ENCODE data around the gene TBC1D2. TPM values are rescaled to one million over a fixed set of nuclear protein-coding genes. Genes with fewer than 3 reads are reported as not detected.

TBC1D2 gene
- total and polyA plus RNA-seq, 2 of the 13 experiments (the other 11 are each of a cell fraction or from before 2014, with no cell fraction given), result 2.0 to 2.8 TPM

GRCh38 chr9:98253565-98253964 lies 1.9 kb downstream of the TBC1D2 start:
- no peaks in the 10 kb centered on the region; a peak in 1 of 5 replicates for H3K36me3 ChIP-seq (replicated peaks in 1 of 2; ENCODE audit: control insufficient read depth in 1 of 2, insufficient read depth in 2 of 2, low read length in 2 of 2)
- ChIA-PET POLR2A (interaction anchor here (5.0 kb wide), 1 partner anchor 25 kb away, joined by 71 read pairs; no protein-coding TSS in a partner anchor), CTCF (ENCODE audit: low intra/inter-chr PET ratio, low total read pairs) (no interaction called here)
- no peaks in the 10 kb centered on the region; a peak in 1 of 5 replicates for H3K27me3 ChIP-seq (ENCODE audit: control insufficient read depth in 1 of 2, insufficient read depth in 2 of 2, low read length in 2 of 2)
- in situ Hi-C loops (cut with HindIII; ENCODE audit: extremely low pct_ligation_motif_present, low pct_unique_long_range_greater_than_20kb), result no loop called here
- intact Hi-C loops (cut with micrococcal nuclease; ENCODE audit: unreplicated experiment), result no loop called here
- no peaks in the 10 kb centered on the region for H3K9me3 ChIP-seq (ENCODE audit: low read length)
- DNase-seq (ENCODE audit: low spot score) (no peak), ATAC-seq (no peak), FAIRE-seq (no peak)
- no peaks in the 10 kb centered on the region for H4K20me1 ChIP-seq (ENCODE audit: insufficient read depth, low read length)
- no peak overlapping the region for H3K4me3 ChIP-seq (replicated peaks in 1 of 3; ENCODE audit: insufficient read depth in 1 of 3, low read depth in 2 of 3, low read length in 3 of 3)
- no peak overlapping the region for H3K27ac ChIP-seq (ENCODE audit: extremely low read length, insufficient read depth, low read length)
- no TSS peak for BruUV-seq (replicated peaks)
- peaks cover 18% of the 10 kb centered on the region for H3K4me1 ChIP-seq (ENCODE audit: insufficient read depth, low read length)
- H3K79me2 ChIP-seq (ENCODE audit: insufficient read depth, low read length), result no peaks in the 10 kb centered on the region
- H3K4me2 ChIP-seq (ENCODE audit: low read depth, low read length), result no peak overlapping the region
- H3K9ac ChIP-seq (ENCODE audit: insufficient read depth, low read depth, low read length), result no peak overlapping the region
- no peak overlapping the region for H2AFZ ChIP-seq (ENCODE audit: low read length)
- 94% methylated on average over 3 of the region's 3 CpGs for WGBS (ENCODE audit: low lambda C conversion rate)
- TF ChIP-seq REPIN1 (CRISPR knock-in tag; IDR thresholded peaks at IDR 0.05; ENCODE audit: borderline replicate concordance, low read depth), result no peak
- no peak for TF ChIP-seq ZNF709 (CRISPR knock-in tag; IDR thresholded peaks at IDR 0.05)
- no peak for TF ChIP-seq SNAPC2 (CRISPR knock-in tag; IDR thresholded peaks at IDR 0.05)
- no peak for TF ChIP-seq ZFP90 (CRISPR knock-in tag; IDR thresholded peaks at IDR 0.05; ENCODE audit: borderline replicate concordance)
- TF ChIP-seq SOX6 (IDR thresholded peaks at IDR 0.05), result no peak
- no peak for TF ChIP-seq SOX6 (CRISPR knock-in tag; IDR thresholded peaks at IDR 0.05)
- TF ChIP-seq PATZ1 (CRISPR knock-in tag; IDR thresholded peaks at IDR 0.05), result no peak
- no peak for TF ChIP-seq MYC (CRISPR knock-in tag; IDR thresholded peaks at IDR 0.05; ENCODE audit: borderline replicate concordance)

All from HepG2 (cell line).